HG02970 (cell line): ENCODE data around the gene MBD2.
"Not testable (repeated sequence)": the region's sequence is repeated elsewhere in the genome, so short reads cannot be mapped to it uniquely, and the experiment has no call there.

ENCODE experiments used
- ATAC-seq: cut with Tn5 transposase; IDR thresholded peaks from one replicate; pipeline ENCODE4 v1.9.1; 2021; ENCODE audit warnings: mild to moderate bottlenecking, moderate library complexity, moderate number of reproducible peaks; ENCODE audit not compliant: unreplicated experiment, low FRiP score

Gene MBD2

DNA sequence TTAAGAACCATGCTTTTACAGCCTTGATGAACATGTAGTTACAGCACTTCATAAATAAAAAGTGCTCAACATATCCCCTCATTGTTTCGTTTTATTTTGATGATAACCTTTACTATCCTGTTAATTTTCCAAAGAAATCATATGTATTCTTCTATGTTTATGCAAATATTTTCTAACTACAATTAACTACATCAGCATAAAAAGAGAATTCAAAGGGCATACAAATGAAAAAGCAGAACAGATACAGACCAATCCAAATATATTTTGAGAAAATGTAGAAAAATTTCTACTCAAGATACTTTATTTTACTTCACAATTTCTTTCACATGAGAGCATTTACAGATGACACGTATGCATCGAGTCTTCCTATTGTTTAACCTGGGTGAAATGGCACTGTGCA is 69.1 kb downstream of the MBD2 start:
- ATAC-seq = no peak

DNA sequence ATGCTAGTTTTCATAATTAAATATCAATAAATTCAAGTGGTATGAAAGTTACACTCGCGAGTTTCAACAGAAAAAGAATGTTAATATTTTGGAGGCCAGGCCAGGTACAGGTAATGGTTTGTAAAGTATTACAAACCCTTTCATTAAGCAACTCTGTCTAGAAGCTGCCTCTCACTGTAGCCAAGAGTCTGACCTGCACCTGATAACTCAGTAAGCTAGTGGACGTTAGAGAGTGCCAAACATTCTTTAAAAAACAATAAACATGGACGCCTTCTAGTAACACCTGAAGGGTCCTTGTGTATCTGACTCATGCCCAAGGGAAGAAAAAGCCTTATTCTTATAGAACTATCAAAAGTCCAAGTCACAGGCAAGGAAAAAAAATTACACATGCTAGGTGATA is 70.2 kb downstream of the MBD2 start:
- no peak for ATAC-seq

DNA sequence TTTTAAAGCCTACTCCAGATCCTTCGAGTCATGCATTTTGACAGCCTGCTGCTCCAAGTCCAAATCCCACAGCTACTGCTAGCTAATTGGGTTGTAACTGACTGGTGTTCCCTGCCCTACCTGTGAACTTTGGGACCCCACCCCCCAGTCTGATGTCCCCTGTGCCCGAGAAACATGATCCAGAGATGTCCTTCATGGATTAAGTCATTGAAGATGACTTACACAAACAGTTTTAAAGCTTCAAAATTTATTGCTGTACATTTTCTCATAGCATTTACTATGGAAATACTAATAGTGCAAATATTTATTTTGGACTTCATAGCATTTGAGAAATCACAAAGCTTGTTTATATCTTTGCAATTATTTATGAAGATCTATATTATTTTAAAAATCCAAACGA is 73.1 kb downstream of the MBD2 start:
- no peak for ATAC-seq

DNA sequence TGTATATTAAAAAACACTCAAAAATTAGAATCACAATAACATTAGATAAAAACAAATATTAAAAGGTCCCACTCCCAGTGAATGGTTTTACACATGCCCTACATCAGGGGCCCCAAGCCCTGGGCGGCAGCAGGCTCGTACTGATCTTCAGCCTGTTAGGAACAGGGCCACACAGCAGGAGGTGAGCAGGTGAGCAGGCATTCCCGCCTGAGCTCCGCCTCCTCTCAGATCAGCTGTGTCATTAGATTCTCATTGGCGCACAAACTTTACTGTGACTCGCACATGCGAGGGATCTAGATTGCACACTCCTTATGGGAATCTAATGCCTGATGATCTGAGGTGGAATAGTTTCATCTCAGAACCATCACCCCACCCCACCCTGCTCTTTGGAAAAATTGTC is 74.2 kb downstream of the MBD2 start:
- ATAC-seq = no peak

DNA sequence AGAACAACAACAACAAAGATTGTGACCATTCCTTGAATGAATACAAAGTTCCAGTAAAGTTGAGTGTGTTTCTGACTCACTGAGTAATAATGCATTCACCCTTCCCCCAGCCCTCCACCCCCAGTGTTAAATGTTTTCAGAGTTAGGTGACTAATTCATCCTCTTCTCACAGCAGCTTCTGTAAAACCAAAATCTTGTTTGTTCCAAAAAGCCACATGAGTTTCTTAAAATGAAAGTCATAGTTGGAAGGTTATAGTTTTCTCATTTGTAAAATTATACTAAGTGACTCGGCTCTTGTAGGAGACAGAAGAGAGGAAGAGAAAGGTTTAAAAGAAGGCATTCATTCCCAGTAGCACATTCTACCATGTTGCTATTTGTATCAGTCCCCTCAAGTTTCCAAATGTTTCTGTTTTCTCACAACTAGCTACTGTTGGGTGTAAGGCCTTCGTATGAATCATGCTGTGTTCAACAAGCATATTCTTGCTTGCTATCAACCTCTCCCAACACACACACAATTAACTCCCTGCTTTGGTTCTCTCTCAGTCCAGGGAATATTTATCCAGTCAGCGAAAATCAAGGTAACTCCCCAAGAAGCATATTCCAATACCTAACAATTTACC is 75.3 kb downstream of the MBD2 start:
- ATAC-seq = peak; percentile 51

DNA sequence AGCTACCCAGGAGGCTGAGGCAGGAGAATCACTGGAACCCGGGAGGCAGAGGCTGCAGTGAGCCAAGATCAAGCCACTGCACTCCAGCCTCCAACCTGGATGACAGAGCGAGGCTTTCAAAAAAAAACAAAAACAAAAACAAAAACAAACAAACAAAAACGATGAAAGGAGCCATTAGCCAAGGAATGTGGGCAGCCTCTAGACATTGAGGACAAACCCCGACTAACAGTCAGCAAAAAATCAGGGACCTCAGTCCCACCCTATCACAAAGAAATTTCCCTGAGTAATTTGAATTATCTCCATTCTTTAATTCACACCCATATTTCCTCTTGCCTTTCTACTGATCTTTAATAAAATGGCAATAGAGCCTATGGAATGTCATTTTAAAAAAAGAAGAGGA is 75.8 kb downstream of the MBD2 start:
- no peak for ATAC-seq

DNA sequence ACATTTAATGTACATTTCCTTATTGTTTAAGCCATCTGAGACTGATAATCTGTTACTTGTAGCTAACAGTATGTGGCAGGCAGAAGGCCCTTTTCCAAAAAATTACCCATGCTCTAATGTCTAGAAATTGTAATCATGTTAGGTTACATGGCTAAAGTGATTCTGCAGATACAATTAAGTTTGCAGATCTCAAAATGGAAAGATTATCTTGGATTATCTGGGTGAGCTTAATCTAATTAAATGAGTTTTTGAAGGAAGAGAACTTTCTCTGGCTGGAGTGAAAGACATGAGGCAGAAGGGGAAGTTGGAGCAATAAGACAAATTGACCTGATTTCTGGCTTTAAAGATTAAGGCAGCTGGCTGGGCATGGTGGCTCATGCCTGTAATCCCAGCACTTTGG is 76.3 kb downstream of the MBD2 start:
- no peak for ATAC-seq

DNA sequence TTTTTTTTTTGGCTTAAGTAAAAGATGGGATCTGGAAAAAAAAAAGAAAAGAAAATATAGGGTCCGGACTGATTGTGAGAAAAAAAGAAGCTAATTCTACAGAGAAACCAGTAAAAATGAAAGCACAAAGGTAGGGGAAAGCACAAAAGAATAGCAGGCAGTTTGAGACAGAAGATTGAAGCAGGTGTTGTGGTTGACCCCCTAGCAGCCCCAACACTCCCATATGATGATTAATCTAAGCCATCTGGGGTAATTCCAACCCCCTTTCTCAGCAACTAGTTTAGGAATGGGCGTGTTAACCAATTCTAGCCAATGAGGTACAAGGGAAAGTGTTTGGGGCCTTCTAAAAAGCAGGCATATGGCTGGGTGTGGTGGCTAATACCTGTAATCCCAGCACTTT is 77.0 kb downstream of the MBD2 start:
- ATAC-seq = peak; percentile 89

DNA sequence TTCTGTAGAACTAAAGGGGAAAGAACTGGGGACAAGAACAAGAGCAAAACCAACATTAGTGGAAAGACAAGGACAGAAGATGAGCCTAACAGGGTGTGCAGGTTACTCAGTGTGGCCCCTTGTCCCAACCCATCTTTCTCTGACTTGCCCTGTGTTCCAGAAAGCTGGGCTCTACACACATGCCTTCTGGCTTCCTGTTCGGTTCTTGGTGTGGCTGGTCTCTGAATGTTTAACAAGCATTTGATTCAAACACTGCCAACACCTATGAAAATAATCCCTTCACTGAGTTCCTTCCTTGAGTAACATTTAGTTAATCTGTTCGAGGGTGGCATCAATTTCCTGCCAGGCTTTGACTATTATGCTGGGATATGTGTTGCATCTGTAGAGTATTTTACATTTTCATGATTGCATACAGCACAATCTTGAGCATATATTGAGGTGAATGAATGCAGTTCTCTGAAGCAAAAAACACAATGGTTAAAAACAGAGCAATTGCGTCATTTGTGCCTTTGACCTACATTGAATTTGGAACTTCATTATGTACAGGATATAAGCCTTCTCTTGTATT is 83.3 kb downstream of the MBD2 start:
- ATAC-seq = no peak

DNA sequence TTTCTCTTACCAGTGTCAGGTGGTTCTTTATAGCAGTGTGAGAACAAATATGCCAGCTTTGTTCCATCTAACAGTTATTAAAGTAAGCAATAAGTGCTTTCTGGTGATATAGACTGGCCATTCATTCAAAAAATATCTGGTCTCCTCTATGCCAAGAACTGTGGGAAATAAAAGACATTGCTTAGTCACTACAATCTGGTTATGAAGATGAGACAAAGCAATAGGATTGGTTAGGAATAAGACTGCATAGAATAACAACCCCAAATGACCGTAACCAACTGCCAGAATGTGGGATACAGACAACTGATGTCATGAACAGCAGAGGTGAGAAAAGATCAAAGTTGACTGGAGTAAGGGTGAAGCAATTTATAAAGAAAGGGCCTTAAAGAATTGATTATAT is 83.8 kb downstream of the MBD2 start:
- ATAC-seq = no peak

DNA sequence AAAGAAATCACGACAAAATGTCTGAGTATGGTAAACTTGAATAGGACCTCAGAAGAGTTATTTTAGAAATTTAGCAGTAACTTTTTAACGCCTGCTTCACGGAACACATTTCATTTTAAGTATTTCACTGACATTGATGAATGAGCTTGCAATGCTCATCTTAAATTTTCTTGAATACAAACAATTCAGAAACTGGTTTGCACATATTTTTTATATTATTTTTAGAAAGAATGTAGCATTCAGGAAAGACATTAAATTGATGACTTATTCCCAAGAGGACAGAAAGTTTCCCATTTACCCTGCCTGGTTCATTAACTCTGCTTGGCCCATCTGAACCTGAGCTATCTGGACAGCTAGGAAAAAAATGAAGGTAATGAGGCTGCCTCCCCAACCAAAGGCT is 89.3 kb downstream of the MBD2 start:
- no peak for ATAC-seq

DNA sequence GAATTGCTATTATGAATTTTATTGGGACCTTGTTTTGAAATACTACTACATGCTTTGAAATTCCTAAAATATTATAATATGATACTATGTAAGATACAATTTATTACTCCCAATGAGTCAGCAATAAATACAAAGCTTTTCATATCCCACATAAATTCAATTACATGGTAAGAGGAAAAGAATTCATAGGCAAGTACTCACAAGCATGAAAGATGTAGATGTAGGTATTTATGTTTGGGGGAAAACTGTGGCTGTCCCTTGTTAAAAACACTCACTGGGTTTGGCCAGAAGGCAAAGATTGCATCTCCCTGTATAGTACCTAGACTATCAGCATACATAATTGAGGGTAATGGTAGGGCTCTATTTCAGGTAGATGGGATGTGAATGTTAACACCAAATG is 90.4 kb downstream of the MBD2 start:
- ATAC-seq = no peak

DNA sequence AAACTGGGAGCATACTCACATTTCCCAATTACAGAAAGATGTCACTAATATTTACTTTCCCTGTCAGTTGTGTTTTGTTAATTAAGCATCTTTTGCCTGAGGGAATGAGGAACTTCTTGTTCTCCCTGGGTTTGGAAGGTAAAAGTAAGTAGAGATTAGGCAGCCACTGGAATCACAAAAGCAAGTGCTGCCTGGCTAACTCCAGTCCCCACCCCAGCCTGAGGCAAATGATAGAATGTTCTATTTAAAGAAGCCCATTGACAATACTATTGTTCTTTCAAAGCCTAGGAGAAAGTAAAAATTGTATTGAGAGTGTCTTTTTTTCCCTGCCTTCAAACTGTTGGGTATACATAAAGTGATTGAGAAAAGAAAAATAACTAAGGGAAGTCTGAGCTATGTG is 93.8 kb downstream of the MBD2 start:
- no peak for ATAC-seq

DNA sequence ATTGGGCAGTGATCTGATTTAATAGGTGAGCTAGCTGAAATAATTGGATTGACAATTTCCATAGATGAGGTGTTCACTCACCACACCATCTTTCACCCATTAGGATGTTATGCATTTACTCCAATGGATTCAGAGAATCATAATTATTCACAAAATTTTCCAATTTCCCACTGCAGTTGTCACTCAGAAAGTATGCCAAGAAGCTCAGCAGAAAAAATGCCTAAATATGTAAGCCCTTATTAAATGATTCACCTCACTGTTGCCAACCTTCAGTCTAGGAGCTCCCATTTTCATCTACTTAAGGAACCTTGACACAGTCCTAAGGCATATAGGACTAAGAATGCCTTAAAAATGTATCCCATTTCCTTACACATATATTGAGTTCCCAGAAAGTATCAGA is 94.3 kb downstream of the MBD2 start:
- no peak for ATAC-seq

DNA sequence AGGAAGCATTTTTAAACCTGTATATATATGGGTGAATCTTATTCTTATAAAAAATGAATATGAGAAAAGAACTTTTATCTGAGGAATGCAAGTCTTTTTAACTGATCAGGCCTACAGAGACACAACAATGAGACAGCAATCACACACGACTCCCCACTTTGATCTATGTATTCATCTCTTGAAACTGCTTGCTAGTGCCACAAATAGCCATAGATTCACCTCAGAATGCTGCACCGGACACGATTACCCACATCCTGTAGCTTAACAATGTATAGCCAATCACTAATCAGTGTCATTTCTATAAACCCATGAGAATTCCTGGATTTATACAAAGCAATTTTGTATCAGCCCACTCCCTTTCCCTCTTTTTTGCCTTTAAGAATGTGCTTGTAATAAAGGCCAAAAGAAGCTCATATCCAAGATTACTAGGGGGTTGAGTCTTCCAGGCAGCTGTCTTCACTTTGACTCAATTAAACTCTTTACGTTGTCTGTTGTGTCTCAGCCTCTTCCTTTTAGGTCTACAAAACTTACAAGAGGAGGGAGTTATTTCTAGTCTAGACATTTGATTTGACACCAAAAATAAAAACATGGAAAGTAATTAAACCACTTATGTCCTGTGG is 94.9 kb downstream of the MBD2 start:
- ATAC-seq = no peak

DNA sequence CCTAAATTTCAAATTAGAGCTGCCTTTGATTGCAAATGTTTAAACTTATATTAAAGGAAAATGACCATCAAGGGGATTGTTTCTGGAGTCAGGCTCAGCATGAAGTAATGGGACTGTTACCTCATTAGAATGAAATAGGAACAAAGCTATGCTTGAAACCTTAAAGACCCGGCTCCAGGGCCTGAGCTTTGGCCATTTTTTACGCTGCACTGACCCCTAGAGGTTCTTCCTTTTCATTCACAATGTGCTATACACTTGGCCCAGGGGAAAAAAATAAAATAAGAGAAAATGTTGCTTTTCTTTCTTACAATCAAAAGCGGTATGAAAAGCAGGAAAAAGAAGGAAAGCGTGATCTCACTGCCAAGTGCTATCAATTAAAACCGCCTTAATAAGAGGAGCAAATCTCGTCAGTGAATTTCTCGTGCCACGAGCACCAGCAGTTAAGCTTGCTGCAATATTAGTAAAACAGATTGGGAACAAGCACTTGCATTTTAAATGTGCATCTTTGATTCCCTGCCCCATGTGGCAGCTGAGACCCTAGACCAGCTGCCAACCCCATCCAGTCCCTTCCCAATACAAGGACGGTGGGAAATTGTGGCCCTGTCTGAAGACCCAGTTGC is 96.6 kb downstream of the MBD2 start:
- no peak for ATAC-seq

DNA sequence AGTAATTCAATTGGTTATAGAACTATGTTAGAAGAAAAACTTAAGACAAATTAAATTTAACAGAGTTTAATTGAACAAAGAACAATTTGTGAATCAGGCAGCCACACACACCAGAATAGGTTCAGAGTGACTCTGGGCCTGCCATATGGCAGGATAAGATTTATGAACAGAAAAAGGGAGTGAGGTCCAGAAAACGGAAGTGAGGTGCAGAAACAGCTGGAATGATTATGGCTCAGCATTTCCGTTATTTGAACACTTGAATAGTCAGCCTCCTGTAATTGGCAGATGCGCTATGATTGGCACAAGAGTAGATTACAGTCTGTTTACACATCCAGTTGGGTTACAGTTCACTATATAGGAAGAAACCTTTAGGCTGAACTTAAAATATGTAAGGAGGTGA is 99.0 kb downstream of the MBD2 start:
- ATAC-seq = no peak

DNA sequence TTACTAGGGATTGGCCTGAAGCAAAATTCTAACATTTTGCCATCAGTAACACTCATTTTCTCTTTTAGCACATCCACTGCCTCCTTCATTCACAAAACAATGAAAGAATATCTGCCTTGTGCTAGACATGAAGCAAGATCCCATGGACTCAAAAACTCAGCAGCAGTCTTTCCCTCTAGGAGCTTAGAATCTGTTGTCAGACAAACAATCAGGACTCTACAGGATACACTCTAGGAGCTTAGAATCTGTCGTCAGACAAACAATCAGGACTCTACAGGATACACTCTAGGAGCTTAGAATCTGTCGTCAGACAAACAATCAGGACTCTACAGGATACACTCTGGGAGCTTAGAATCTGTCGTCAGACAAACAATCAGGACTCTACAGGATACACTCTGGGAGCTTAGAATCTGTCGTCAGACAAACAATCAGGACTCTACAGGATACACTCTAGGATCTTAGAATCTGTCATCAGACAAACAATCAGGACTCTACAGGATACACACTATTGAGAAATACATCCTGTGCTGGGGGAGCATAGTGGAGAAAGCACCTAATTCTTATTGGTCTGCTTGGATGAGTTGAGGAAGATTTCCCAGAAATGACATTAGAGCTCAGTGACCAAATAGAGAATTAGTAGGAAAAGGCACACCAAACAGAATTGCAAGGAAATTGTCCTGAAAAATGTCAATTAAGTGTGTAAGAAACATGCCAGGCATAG is 100.6 kb downstream of the MBD2 start:
- not testable (repeated sequence) for ATAC-seq

DNA sequence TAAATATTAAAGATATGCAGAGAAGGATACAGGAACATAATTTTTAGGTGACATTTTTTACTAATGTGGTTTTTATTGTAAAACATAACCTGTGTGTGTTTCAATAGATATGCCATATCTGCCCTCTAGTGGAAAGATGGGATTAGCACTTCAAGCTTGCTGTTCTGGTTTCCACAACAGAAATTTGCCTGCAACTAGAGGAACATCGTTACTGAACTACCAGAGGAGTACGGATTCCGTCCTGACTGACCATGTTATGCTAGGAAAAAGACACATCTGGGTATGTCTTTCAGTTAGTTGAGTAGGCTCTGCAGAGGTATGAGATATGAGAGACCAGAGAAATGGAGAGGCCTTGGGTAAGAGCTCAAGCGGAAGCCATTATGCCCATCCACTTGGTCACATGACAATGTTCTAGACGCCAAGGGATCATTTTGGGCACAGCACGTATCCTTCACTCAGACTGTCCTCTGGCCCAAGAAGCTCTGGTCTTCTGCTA is 104.9 kb downstream of the MBD2 start:
- ATAC-seq = peak; percentile 82

DNA sequence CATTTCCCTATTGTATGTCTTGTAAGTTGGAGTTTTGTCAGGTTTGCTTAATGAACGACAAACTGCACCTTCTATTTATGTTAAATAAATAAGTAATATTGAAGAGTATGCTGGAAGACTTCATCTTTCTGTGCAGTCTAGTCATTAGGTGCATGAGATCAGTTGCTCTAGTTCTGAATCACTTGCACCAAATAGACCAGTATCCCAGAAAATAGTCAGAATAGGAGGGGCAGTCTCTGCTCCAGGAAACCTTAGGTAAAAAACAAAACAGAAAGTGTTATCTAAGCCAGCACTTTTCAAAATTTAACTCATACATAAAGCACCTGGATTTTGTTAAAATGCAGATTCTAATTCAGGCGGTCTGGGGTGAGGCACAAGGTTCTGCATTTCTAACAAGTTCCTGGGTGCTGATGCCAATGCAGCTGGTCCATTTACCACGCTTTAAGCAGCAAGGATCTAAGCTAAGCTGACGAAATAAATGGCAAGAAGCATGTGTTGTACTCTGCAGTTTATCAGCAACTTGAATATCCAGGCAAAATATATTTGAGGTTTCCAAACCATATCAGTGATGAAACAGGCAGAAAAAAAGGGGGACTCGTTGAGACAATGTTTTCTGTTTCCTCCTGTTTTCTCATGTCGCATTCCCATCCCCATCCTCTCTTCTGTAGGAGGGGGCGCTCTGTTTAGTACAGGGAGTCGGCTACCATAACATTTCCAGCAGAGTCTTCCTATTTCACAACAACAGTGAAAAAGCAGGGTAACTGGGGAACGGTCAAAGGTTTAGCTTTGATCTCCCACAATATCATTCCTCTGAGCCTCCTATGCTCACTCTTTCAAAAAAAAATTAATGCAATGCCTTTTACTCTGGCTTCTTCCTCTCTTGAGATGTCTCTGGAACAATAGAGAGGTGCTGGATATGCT is 106.4 kb downstream of the MBD2 start:
- no peak for ATAC-seq
